GM21381 (cell line): ENCODE measurements around the gene IL3.

ENCODE experiments used
- ATAC-seq: cut with Tn5 transposase; IDR thresholded peaks from one replicate; pipeline ENCODE4 v1.9.1; 2021; ENCODE audit warnings: mild to moderate bottlenecking, moderate library complexity; ENCODE audit not compliant: unreplicated experiment

The IL3 gene

GRCh38 chr5:132056610-132057497 lies 3.6 kb upstream of the IL3 start:
- no peak for ATAC-seq

- no peak for ATAC-seq
Observed at GRCh38 chr5:132057498-132058255, 2.8 kb upstream of the IL3 start.

- no peak for ATAC-seq
Observed at GRCh38 chr5:132058646-132059042, 1.8 kb upstream of the IL3 start.

- ATAC-seq = no peak
Observed at GRCh38 chr5:132059043-132059695, 1.3 kb upstream of the IL3 start.

GRCh38 chr5:132059696-132060500 lies 557 bp upstream of the IL3 start:
- no peak for ATAC-seq

GRCh38 chr5:132063090-132063911 lies 2.8 kb downstream of the IL3 start:
- ATAC-seq = peak; percentile 52

GRCh38 chr5:132064140-132064539 lies 3.7 kb downstream of the IL3 start:
- ATAC-seq = no peak

GRCh38 chr5:132064738-132065331 lies 4.4 kb downstream of the IL3 start:
- ATAC-seq = no peak

- ATAC-seq = no peak
Observed at GRCh38 chr5:132065351-132065937, 5.0 kb downstream of the IL3 start.

- no peak for ATAC-seq
Observed at GRCh38 chr5:132065951-132066701, 5.7 kb downstream of the IL3 start.

GRCh38 chr5:132066871-132067270 lies 6.4 kb downstream of the IL3 start:
- no peak for ATAC-seq

GRCh38 chr5:132067451-132067850 lies 7.0 kb downstream of the IL3 start:
- ATAC-seq = no peak

- ATAC-seq = no peak
Observed at GRCh38 chr5:132067941-132068808, 7.7 kb downstream of the IL3 start.

- ATAC-seq = no peak
Observed at GRCh38 chr5:132069561-132069960, 9.1 kb downstream of the IL3 start.

GRCh38 chr5:132069994-132070393 lies 9.5 kb downstream of the IL3 start:
- ATAC-seq = no peak

GRCh38 chr5:132070460-132071337 lies 10.2 kb downstream of the IL3 start:
- ATAC-seq = no peak

- ATAC-seq = no peak
Observed at GRCh38 chr5:132071338-132071707, 10.9 kb downstream of the IL3 start.
